ENCODE results near the gene GUCY2C.

Gene GUCY2C

DNA sequence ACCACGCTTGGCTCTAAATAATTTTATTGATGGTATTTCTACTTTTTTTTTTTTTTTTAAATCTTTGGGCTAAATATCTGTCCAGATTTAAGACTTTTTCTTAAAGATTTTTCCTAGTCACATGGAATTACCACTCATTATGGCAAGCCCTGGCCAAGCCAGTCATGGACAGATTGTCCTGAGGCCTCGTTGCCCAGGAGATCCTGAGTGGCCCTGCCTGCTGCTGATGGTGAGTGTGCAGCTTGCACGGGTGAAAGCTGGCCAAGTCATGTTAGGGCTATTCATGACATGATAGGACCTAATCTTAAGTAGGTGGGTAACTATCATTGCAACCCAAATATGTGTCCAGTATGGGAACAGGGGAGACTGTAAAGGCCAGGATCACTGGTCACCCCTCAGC is 27.8 kb downstream of the GUCY2C start:
- TF ChIP-seq EZH2phosphoT487 (IDR thresholded peaks at IDR 0.05; ENCODE audit: low read depth): no peak
- TF ChIP-seq, protein P1, sequence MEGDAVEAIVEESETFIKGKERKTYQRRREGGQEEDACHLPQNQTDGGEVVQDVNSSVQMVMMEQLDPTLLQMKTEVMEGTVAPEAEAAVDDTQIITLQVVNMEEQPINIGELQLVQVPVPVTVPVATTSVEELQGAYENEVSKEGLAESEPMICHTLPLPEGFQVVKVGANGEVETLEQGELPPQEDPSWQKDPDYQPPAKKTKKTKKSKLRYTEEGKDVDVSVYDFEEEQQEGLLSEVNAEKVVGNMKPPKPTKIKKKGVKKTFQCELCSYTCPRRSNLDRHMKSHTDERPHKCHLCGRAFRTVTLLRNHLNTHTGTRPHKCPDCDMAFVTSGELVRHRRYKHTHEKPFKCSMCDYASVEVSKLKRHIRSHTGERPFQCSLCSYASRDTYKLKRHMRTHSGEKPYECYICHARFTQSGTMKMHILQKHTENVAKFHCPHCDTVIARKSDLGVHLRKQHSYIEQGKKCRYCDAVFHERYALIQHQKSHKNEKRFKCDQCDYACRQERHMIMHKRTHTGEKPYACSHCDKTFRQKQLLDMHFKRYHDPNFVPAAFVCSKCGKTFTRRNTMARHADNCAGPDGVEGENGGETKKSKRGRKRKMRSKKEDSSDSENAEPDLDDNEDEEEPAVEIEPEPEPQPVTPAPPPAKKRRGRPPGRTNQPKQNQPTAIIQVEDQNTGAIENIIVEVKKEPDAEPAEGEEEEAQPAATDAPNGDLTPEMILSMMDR (IDR thresholded peaks at IDR 0.05; ENCODE audit: low read depth, low read length): no peak
- no peak overlapping the region for H3K27ac ChIP-seq (ENCODE audit: low read length)
- H4K20me1 ChIP-seq (ENCODE audit: insufficient read depth, low read length): no peaks in the 10 kb centered on the region
- peaks cover 22% of the 10 kb centered on the region for H3K36me3 ChIP-seq (replicated peaks; ENCODE audit: low read depth, low read length)
- H3K4me2 ChIP-seq (ENCODE audit: low read length): no peak overlapping the region
- no peaks in the 10 kb centered on the region for H3K9me3 ChIP-seq (ENCODE audit: insufficient read depth, low read length)
- no peak overlapping the region for H3K9ac ChIP-seq (ENCODE audit: low read length)
- H3K79me2 ChIP-seq (ENCODE audit: low read length): no peaks in the 10 kb centered on the region
- no peak overlapping the region for H2AFZ ChIP-seq (ENCODE audit: low read depth, low read length)
- no peak overlapping the region for H3K4me3 ChIP-seq (ENCODE audit: low read length)
- peaks cover 16% of the 10 kb centered on the region for H3K4me1 ChIP-seq (ENCODE audit: low read length)
- no peaks in the 10 kb centered on the region for H3K27me3 ChIP-seq (ENCODE audit: low read depth, low read length)

DNA sequence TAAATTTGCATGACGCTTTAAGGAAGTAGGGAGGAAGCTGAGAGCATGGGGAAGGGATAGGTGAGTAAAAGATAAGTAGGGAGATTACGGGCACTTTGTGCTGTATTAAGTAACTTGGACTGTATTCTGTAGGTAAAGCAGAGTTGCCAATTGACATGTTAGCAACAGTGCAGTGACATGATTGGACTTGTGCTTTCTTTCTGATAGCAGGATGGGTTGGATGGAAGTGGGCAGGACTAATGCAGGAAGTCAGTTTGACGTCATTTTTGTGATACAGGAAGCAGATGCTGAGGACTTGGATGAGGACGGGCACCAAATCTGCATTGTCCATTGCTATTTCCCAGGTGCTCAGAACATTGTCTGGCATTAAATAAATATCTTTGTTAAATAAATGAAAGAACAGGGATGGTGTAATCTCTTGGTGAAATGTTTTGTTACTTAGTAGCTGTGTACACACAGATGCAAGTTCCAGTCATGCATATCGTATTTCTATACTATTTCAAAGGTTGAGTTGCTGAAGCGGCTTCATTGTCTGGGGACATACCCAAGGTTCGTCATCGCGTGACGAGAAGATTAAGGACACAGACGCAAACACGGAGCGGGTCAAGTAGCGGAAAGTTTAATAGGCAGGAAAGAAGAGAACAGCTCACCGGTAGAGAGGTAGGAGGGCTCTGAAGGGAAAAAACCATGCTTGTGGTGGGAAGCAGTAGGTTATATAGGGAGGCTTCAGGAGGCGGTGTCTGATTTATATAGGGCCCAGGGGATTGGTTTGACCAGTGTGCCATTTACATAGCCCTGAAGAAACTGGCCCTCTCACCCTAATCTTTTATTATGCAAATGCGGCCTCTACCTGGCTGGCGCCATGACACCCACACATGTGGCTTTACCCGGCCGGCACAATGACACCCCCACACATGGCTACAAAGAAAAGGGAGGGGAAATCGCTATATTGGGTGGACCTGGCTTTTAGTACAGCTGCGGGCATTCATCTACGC is 30.7 kb downstream of the GUCY2C start:
- Histone ChIP-seq H3K27me3 (ENCODE audit: low read depth, low read length) (no peaks in the 10 kb centered on the region), H4K20me1 (ENCODE audit: insufficient read depth, low read length) (no peaks in the 10 kb centered on the region), H3K27ac (ENCODE audit: low read length) (peak overlapping the region; percentile 81), H3K36me3 (replicated peaks; ENCODE audit: low read depth, low read length) (peaks cover 13% of the 10 kb centered on the region), H3K4me2 (ENCODE audit: low read length) (peak overlapping the region; percentile 86), H3K9me3 (ENCODE audit: insufficient read depth, low read length) (no peaks in the 10 kb centered on the region), H3K4me3 (ENCODE audit: low read length) (peak overlapping the region; percentile 90), H3K4me1 (ENCODE audit: low read length) (peaks cover 16% of the 10 kb centered on the region), H3K9ac (ENCODE audit: low read length) (peak overlapping the region; percentile 90), H3K79me2 (ENCODE audit: low read length) (no peaks in the 10 kb centered on the region), H2AFZ (ENCODE audit: low read depth, low read length) (peak overlapping the region; percentile 91)
- TF ChIP-seq EZH2phosphoT487 (IDR thresholded peaks at IDR 0.05; ENCODE audit: low read depth): no peak
- TF ChIP-seq, protein P1 (IDR thresholded peaks at IDR 0.05; ENCODE audit: low read depth, low read length): no peak

DNA sequence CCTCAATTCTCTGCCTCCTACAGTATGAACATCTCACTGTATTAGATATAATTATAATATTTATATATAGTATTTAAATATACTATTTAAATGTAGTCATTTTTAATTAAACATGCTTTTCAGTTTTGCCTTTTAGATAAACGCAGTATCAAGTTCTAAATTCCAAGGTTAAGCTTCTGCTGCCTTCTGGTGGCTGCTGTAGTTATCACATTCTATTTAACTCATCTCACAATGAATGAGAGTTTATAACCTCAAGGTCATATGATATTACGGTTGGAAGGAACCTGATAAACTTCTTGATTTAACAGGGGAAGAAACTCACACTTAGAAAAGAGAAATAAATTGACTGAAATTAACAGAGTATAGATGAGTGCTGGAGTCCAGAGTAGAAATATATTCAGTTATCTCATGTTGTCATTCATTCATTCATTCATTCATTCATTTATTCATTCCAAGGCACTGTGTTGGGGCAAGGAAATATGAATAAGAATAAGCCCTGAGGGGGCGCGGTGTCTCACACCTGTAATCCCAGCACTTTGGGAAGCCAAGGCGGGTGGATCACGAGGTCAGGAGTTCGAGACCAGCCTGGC is 31.9 kb downstream of the GUCY2C start:
- H4K20me1 ChIP-seq (ENCODE audit: insufficient read depth, low read length): no peaks in the 10 kb centered on the region
- H3K27ac ChIP-seq (ENCODE audit: low read length): peak overlapping the region; percentile 81; the same call in 1 of the 2 replicates
- TF ChIP-seq EZH2phosphoT487 (IDR thresholded peaks at IDR 0.05; ENCODE audit: low read depth): no peak
- TF ChIP-seq, protein P1 (IDR thresholded peaks at IDR 0.05; ENCODE audit: low read depth, low read length): peak; percentile 73

DNA sequence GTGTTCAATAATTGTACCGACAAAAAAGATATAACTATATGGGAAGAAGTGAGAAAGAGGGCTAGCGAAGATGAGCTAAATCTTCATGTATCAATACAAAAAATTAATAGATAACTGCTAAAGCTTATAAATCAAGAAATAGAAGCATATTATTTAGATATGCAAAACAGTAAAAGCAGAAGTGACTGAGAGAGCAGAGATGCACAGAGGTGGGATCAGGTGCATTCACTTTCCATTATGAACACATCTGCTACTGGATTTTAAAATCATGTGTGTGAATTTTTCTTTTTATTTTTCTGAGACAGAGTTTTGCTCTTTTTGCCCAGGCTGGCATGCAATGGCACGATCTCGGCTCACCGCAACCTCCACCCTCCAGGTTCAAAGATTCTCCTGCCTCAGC is 33.4 kb downstream of the GUCY2C start:
- H4K20me1 ChIP-seq (ENCODE audit: insufficient read depth, low read length): no peaks in the 10 kb centered on the region
- H3K4me3 ChIP-seq (ENCODE audit: low read length): no peak overlapping the region
- peaks cover 16% of the 10 kb centered on the region for H3K4me1 ChIP-seq (ENCODE audit: low read length)
- H3K79me2 ChIP-seq (ENCODE audit: low read length): no peaks in the 10 kb centered on the region
- H3K27ac ChIP-seq (ENCODE audit: low read length): no peak overlapping the region
- no peak overlapping the region for H3K9ac ChIP-seq (ENCODE audit: low read length)
- no peaks in the 10 kb centered on the region for H3K27me3 ChIP-seq (ENCODE audit: low read depth, low read length)
- no peak overlapping the region for H2AFZ ChIP-seq (ENCODE audit: low read depth, low read length)
- H3K4me2 ChIP-seq (ENCODE audit: low read length): no peak overlapping the region
- no peaks in the 10 kb centered on the region for H3K9me3 ChIP-seq (ENCODE audit: insufficient read depth, low read length)
- H3K36me3 ChIP-seq (replicated peaks; ENCODE audit: low read depth, low read length): no peaks in the 10 kb centered on the region
- TF ChIP-seq, protein P1 (IDR thresholded peaks at IDR 0.05; ENCODE audit: low read depth, low read length): no peak
- TF ChIP-seq EZH2phosphoT487 (IDR thresholded peaks at IDR 0.05; ENCODE audit: low read depth): no peak

More for the DNA sequence above, 31.9 kb downstream of the GUCY2C start:
- H3K4me1 ChIP-seq (ENCODE audit: low read length): peaks cover 16% of the 10 kb centered on the region
- peak overlapping the region; percentile 87; the same call in 1 of the 2 replicates for H2AFZ ChIP-seq (ENCODE audit: low read depth, low read length)
- no peaks in the 10 kb centered on the region for H3K9me3 ChIP-seq (ENCODE audit: insufficient read depth, low read length)
- H3K27me3 ChIP-seq (ENCODE audit: low read depth, low read length): no peaks in the 10 kb centered on the region
- peaks cover 5% of the 10 kb centered on the region for H3K36me3 ChIP-seq (replicated peaks; ENCODE audit: low read depth, low read length)
- peak overlapping the region; percentile 86 for H3K4me2 ChIP-seq (ENCODE audit: low read length)
- H3K79me2 ChIP-seq (ENCODE audit: low read length): no peaks in the 10 kb centered on the region
- H3K9ac ChIP-seq (ENCODE audit: low read length): peak overlapping the region; percentile 24; the same call in 1 of the 2 replicates
- H3K4me3 ChIP-seq (ENCODE audit: low read length): peak overlapping the region; percentile 90

Data from OCI-LY3 (cell line).